HUES6 (cell line): ENCODE measurements around the gene KCNN3.

ENCODE experiments used
- H3K27ac ChIP-seq: 2 replicates; pipeline ENCODE4 v1.7.0; 2013; ENCODE audit warnings: low read depth, mild to moderate bottlenecking, low read length, inconsistent platforms
- H3K27me3 ChIP-seq: 2 replicates; pipeline ENCODE4 v1.6.1; 2013; ENCODE audit warnings: low read length; ENCODE audit not compliant: control insufficient read depth, insufficient read depth
- H3K36me3 ChIP-seq: 2 replicates; pipeline ENCODE4 v1.6.1; 2013; ENCODE audit warnings: low read length; ENCODE audit not compliant: control insufficient read depth, insufficient read depth
- H3K4me1 ChIP-seq: 2 replicates; pipeline ENCODE4 v1.6.1; 2013; ENCODE audit warnings: low read length; ENCODE audit not compliant: control insufficient read depth, insufficient read depth
- H3K4me3 ChIP-seq: 2 replicates; pipeline ENCODE4 v1.5.1; 2013; ENCODE audit warnings: low read depth, low read length
- H3K9ac ChIP-seq: one replicate; pipeline ENCODE4 v1.6.1; 2013; ENCODE audit warnings: mild to moderate bottlenecking, low read length
- H3K9me3 ChIP-seq: 2 replicates; pipeline ENCODE4 v1.6.1; 2013; ENCODE audit warnings: low read depth, low read length; ENCODE audit not compliant: control insufficient read depth, insufficient read depth

Gene KCNN3

GRCh38 chr1:154837672-154838171 is 32.4 kb downstream of the KCNN3 start:
- Histone ChIP-seq H3K4me1 (peaks cover 13% of the 10 kb centered on the region), H3K4me3 (no peak overlapping the region), H3K27me3 (no peaks in the 10 kb centered on the region), H3K36me3 (no peaks in the 10 kb centered on the region), H3K9me3 (no peaks in the 10 kb centered on the region), H3K27ac (no peak overlapping the region), H3K9ac (no peak overlapping the region)

GRCh38 chr1:154837034-154837671 is 32.9 kb downstream of the KCNN3 start:
- H3K4me3 ChIP-seq = no peak overlapping the region
- no peaks in the 10 kb centered on the region for H3K36me3 ChIP-seq
- no peak overlapping the region for H3K9ac ChIP-seq
- no peak overlapping the region for H3K27ac ChIP-seq
- no peaks in the 10 kb centered on the region for H3K27me3 ChIP-seq
- H3K9me3 ChIP-seq = no peaks in the 10 kb centered on the region
- peaks cover 13% of the 10 kb centered on the region for H3K4me1 ChIP-seq

DNA sequence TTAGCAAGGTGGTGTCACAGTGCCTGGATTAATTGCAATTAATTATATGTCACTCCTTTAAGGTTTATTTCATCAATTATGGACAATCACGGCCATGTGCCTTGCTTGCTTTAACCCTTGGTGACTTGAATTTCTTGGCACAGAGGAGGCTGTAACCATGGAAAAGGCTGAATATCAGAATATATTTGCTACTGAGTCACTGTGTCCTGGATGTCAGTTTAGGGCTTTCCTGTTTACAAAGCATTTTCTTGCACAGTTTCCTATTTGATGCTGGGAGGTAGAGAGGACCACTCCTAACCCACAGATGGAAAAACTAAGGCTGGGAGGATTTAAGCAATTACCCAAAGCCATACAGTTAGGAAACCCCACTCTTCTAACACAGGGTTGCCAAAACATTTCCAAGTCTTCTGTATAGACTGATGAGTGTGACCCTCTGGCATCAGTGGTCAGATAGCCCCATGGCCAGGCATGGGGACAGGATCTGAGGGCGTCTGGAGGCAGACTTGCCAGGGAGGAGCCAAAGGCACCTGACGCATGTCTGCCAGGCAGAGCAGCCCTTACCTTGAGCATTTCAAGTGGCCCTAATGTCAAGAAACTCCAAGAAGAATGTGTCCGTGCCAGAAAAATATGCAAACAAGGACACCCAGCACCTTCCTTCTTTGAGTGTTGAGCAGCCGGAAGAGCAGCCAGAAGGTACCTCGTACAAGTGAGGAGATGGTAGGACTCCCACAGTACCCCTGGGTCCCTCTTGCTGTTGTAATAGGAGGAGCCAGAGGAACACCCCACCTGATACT is 34.4 kb downstream of the KCNN3 start:
- H3K4me3 ChIP-seq = no peak overlapping the region
- H3K4me1 ChIP-seq = peaks cover 13% of the 10 kb centered on the region
- no peaks in the 10 kb centered on the region for H3K9me3 ChIP-seq
- no peak overlapping the region for H3K9ac ChIP-seq
- no peaks in the 10 kb centered on the region for H3K27me3 ChIP-seq
- H3K27ac ChIP-seq = no peak overlapping the region
- H3K36me3 ChIP-seq = no peaks in the 10 kb centered on the region

- no peaks in the 10 kb centered on the region; the same call in 1 of the 2 replicates for H3K4me1 ChIP-seq
- H3K4me3 ChIP-seq = no peak overlapping the region
- no peaks in the 10 kb centered on the region for H3K27me3 ChIP-seq
- no peaks in the 10 kb centered on the region for H3K36me3 ChIP-seq
- H3K27ac ChIP-seq = no peak overlapping the region
- no peaks in the 10 kb centered on the region for H3K9me3 ChIP-seq
- no peak overlapping the region for H3K9ac ChIP-seq
Observed at GRCh38 chr1:154833841-154834240, 36.2 kb downstream of the KCNN3 start.

DNA sequence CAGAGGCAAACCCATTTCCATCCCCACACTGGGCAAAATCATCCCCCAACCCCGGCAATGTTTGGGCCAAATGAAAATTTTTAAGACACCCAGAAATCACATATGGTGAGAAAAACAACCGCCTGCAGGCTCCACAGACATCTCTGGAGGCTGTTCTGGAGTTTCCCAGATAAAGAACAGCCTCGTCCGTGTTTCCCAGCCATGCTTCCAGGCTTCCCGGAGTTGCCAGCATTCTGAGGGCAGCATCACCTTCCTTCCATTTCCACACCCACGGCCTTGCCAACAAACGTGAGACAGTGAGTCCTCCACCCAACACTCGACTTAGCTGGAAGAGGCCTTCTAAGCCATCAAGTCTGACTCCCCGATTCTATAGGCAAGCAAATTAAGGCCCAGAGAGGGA is 36.9 kb downstream of the KCNN3 start:
- H3K27ac ChIP-seq = no peak overlapping the region
- no peaks in the 10 kb centered on the region for H3K9me3 ChIP-seq
- no peak overlapping the region for H3K4me3 ChIP-seq
- H3K9ac ChIP-seq = no peak overlapping the region
- H3K4me1 ChIP-seq = no peaks in the 10 kb centered on the region
- no peaks in the 10 kb centered on the region for H3K27me3 ChIP-seq
- no peaks in the 10 kb centered on the region for H3K36me3 ChIP-seq

DNA sequence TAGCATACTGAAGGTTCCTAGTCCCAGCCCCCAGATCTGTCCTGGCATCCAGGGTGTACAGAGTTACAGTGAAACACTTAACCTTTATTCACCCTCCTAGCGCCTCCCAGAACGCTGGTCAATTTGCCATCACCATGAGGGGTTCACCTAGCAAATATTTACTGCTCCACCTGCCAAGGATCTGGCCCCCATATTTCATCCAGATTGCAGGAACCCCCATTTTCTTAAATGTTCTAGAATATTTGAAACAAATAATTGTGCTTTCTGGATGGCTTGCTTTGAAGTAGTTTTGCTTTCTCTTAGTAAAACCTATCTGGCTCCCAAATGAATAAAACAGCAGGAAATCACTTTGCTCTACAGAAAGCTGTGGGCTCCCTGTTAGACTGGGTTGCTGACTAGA is 37.7 kb downstream of the KCNN3 start:
- H3K4me1 ChIP-seq = no peaks in the 10 kb centered on the region
- no peaks in the 10 kb centered on the region for H3K36me3 ChIP-seq
- H3K9ac ChIP-seq = no peak overlapping the region
- H3K27ac ChIP-seq = no peak overlapping the region
- H3K9me3 ChIP-seq = no peaks in the 10 kb centered on the region
- no peaks in the 10 kb centered on the region for H3K27me3 ChIP-seq
- H3K4me3 ChIP-seq = no peak overlapping the region

GRCh38 chr1:154831462-154831861 is 38.6 kb downstream of the KCNN3 start:
- H3K27ac ChIP-seq = no peak overlapping the region
- H3K4me1 ChIP-seq = no peaks in the 10 kb centered on the region
- no peak overlapping the region for H3K9ac ChIP-seq
- H3K36me3 ChIP-seq = no peaks in the 10 kb centered on the region
- no peaks in the 10 kb centered on the region for H3K27me3 ChIP-seq
- no peak overlapping the region for H3K4me3 ChIP-seq
- H3K9me3 ChIP-seq = no peaks in the 10 kb centered on the region

DNA sequence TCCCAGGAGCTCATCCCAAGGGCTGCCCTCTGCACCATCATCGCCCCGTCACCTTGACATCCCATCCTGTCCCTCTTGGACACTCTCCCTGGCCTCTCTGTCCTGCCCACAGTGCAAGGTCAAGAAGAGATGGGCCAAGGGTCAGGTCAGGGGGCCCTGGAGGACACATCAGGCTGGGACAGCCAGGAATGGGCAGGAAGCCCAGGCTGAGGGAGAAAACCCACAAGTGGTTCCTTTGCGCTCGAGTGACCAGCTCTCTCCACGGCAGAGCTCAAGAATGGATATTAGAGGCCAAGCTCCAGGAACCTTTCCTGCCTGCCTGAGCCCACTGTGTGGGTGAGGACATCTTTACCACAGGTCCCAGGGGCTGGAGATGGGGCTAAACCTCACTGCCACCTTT is 41.0 kb downstream of the KCNN3 start:
- Histone ChIP-seq H3K9ac (no peak overlapping the region), H3K36me3 (no peaks in the 10 kb centered on the region), H3K27me3 (no peaks in the 10 kb centered on the region), H3K4me1 (no peaks in the 10 kb centered on the region), H3K9me3 (no peaks in the 10 kb centered on the region), H3K27ac (no peak overlapping the region), H3K4me3 (no peak overlapping the region)

DNA sequence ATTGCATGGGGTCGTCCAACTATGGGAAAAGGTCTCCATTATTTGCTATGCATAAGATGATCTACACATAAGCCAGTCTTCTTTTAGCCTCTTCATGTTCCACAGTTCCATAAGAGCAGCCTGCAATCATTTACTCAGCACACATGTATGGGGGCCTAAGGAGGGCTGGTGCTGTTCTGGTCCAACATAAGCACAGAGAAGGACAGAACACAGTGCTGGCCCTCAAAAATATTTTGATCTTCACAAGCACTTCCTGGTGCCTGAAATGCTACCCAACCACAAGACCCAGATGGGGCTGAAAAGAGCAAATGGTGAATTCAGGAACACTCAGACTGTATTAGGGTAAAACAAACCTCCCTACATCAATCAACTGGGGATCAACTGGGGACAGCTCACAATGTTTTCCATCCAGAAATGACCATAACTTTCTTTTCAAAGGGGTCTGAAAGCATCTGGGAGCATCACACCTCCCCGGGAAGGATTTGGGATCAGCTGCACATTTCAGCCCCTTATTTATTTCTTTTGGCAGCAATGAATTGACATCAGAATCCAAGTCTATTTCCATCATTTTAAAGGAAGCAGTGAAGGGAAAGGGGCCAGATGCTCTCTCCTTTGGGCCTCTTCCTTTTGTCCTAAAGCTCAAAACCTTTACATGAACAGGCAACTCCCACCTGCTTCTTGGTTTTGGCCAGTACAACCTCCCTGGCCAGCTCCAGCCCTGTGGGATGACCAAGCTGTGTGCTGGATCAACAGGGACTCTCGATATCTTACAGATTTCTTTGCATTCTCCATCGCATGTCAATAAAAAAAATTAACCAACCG is 45.7 kb downstream of the KCNN3 start:
- no peaks in the 10 kb centered on the region for H3K9me3 ChIP-seq
- H3K36me3 ChIP-seq = no peaks in the 10 kb centered on the region
- H3K4me3 ChIP-seq = no peak overlapping the region
- H3K9ac ChIP-seq = no peak overlapping the region
- no peak overlapping the region for H3K27ac ChIP-seq
- H3K27me3 ChIP-seq = no peaks in the 10 kb centered on the region
- H3K4me1 ChIP-seq = peaks cover 11% of the 10 kb centered on the region; the same call in 1 of the 2 replicates

DNA sequence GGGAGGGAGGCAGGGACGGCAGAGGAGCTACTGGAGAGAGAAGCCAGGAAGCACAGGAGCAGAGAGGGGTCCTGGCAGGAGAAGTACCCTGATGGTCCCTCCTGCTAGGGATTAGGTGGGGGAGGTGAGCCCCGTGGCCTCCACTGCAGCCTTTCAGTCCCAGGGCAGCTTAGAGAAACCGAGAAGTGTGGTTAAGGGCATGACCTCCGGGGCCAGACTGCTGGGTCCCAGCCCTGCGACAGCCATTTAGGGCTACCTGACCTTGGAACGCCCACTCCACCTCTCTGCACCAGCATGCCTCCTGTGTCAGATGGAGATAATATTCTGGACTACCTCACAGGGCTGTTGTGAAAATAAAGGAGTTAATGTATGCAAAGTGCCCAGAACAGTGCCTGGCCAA is 47.4 kb downstream of the KCNN3 start:
- H3K4me3 ChIP-seq = no peak overlapping the region
- H3K4me1 ChIP-seq = peaks cover 11% of the 10 kb centered on the region; the same call in 1 of the 2 replicates
- no peak overlapping the region for H3K27ac ChIP-seq
- no peaks in the 10 kb centered on the region for H3K9me3 ChIP-seq
- H3K36me3 ChIP-seq = no peaks in the 10 kb centered on the region
- no peak overlapping the region for H3K9ac ChIP-seq
- H3K27me3 ChIP-seq = no peaks in the 10 kb centered on the region

DNA sequence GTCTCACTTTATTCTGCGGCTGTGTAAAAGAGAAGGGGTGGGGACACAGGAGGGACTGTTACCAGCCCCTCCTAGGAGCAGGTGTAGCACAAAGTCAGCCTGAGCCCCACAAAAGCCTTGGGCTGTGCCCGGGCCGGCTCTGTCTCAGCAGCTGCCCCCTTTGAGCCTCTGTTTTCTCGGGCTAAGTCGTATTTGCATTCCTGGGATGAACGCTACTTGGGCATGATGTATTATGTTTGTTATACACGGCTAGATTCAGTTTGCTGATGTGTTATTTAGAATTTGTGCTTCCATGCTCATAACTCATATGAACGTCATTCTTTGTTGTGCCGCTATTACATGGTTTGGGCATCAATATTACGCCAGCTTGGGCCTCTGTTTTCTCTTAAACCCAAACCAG is 47.8 kb downstream of the KCNN3 start:
- H3K9me3 ChIP-seq = no peaks in the 10 kb centered on the region
- no peaks in the 10 kb centered on the region for H3K27me3 ChIP-seq
- H3K36me3 ChIP-seq = no peaks in the 10 kb centered on the region
- no peak overlapping the region for H3K27ac ChIP-seq
- no peak overlapping the region for H3K4me3 ChIP-seq
- peaks cover 11% of the 10 kb centered on the region; the same call in 1 of the 2 replicates for H3K4me1 ChIP-seq
- no peak overlapping the region for H3K9ac ChIP-seq
